ENCODE data around the gene OXTR.
"Not testable (repeated sequence)": the region's sequence is repeated elsewhere in the genome, so short reads cannot be mapped to it uniquely, and the experiment has no call there.

OXTR gene

GRCh38 chr3:8723612-8724011 lies 45.8 kb downstream of the OXTR start:
- DNase-seq (ENCODE audit: low read depth), result no peak
- TF ChIP-seq CTCF (conservative IDR thresholded peaks at IDR 0.05; ENCODE audit: control insufficient read depth, insufficient read depth, low read depth, low read length), result no peak
- no peak overlapping the region for H3K4me3 ChIP-seq (ENCODE audit: control insufficient read depth, low read depth, low read length)

GRCh38 chr3:8722808-8723207 lies 46.6 kb downstream of the OXTR start:
- DNase-seq (ENCODE audit: low read depth), result no peak
- H3K4me3 ChIP-seq (ENCODE audit: control insufficient read depth, low read depth, low read length), result no peak overlapping the region
- TF ChIP-seq CTCF (conservative IDR thresholded peaks at IDR 0.05; ENCODE audit: control insufficient read depth, insufficient read depth, low read depth, low read length), result no peak

DNA sequence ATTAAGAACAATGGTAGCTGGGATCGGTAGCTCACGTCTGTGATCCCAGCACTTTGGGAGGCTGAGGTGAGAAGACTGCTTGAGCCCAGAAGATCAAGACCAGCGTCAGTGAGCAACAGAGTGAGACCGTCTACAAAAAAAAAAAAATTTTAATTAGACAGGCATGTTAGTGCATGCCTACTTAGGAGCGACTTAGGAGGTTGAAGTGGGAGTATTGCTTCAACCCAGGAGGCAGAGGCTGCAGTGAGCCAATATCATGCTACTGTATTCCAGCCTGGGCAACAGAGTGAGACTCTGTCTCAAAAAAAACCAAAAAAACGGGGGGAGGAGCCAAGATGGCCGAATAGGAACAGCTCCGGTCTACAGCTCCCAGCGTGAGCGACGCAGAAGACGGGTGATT lies 53.7 kb downstream of the OXTR start:
- not testable (repeated sequence) for DNase-seq (ENCODE audit: low read depth); H3K4me3 ChIP-seq (ENCODE audit: control insufficient read depth, low read depth, low read length)

DNA sequence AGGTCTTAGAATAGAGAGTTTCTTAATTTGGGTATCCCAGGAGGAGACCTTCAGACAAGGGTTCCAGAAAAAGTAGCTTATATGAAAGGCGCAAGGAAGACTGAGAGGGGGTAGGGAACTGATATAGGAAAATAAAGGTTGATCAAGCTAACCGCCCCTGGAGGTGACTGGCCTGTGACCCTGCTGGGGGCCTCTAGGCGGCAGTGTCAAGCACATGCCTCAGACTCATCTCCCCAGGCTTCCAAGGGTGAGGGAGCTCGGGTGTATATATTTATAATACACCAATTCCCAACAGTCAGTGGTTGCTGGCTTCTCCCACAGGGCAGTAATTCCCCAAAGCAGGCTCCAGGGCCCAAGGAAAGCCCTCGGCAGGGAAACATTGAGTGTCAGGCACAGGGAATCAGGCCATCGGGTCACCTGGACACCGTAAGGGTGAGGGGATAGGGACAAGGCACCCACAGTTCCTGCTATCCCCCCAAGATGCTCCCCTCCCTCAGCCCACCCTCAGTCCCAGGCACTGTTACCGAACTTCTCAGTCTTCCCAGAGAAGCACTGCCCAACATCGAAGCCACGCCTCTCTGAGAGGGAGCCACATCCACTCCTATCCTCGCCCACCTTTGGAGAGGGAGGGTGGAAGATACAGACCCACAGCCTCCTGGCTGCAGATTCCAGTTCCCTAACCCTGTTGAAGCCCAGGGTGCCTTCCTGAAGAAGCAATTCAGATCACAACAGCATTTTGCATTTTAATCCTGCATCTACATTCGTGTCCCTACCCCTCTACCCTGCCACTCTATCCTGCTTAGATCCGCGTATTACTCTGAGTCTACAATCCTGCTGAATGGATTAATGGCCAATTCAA lies 55.3 kb downstream of the OXTR start:
- H3K4me3 ChIP-seq (ENCODE audit: control insufficient read depth, low read depth, low read length), result no peak overlapping the region
- no peak for DNase-seq (ENCODE audit: low read depth)
- TF ChIP-seq CTCF (conservative IDR thresholded peaks at IDR 0.05; ENCODE audit: control insufficient read depth, insufficient read depth, low read depth, low read length), result peak; percentile 51

GRCh38 chr3:8712908-8713255 lies 56.5 kb downstream of the OXTR start:
- H3K4me3 ChIP-seq (ENCODE audit: control insufficient read depth, low read depth, low read length), result no peak overlapping the region
- TF ChIP-seq CTCF (conservative IDR thresholded peaks at IDR 0.05; ENCODE audit: control insufficient read depth, insufficient read depth, low read depth, low read length), result no peak
- no peak for DNase-seq (ENCODE audit: low read depth)

GRCh38 chr3:8712045-8712907 lies 57.1 kb downstream of the OXTR start:
- TF ChIP-seq CTCF (conservative IDR thresholded peaks at IDR 0.05; ENCODE audit: control insufficient read depth, insufficient read depth, low read depth, low read length), result no peak
- H3K4me3 ChIP-seq (ENCODE audit: control insufficient read depth, low read depth, low read length), result no peak overlapping the region

More at GRCh38 chr3:8712045-8712907, 57.1 kb downstream of the OXTR start:
- peak; percentile 61 for DNase-seq (ENCODE audit: low read depth)

All from fibroblast of mammary gland (primary cell).